ENCODE results near the gene GABRA1.

DNA sequence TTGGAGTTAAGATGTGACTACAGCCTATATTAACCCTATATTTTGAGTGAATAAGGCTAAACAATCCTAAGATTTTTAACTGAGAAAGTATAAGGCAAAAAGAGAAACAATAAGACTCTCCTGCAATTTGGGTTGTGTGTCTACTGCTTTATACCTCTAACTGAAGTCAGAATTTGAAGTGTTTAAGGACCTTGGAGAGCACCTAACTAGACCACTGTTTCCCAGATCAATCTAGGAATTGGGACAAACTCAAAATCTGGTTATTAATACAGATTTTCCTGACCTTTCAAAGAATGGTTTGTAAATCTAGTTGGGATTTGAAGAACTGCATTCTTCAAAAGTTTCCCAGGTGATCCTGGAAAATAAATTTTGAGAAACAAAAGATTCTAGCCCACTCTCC, 42.1 kb downstream of the GABRA1 start:
- TF ChIP-seq, protein P1, sequence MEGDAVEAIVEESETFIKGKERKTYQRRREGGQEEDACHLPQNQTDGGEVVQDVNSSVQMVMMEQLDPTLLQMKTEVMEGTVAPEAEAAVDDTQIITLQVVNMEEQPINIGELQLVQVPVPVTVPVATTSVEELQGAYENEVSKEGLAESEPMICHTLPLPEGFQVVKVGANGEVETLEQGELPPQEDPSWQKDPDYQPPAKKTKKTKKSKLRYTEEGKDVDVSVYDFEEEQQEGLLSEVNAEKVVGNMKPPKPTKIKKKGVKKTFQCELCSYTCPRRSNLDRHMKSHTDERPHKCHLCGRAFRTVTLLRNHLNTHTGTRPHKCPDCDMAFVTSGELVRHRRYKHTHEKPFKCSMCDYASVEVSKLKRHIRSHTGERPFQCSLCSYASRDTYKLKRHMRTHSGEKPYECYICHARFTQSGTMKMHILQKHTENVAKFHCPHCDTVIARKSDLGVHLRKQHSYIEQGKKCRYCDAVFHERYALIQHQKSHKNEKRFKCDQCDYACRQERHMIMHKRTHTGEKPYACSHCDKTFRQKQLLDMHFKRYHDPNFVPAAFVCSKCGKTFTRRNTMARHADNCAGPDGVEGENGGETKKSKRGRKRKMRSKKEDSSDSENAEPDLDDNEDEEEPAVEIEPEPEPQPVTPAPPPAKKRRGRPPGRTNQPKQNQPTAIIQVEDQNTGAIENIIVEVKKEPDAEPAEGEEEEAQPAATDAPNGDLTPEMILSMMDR (IDR thresholded peaks at IDR 0.05), result no peak
- TF ChIP-seq NFYB (CRISPR knock-in tag; conservative IDR thresholded peaks at IDR 0.05; ENCODE audit: low read depth) (no peak), MYBL2 (CRISPR knock-in tag; IDR thresholded peaks at IDR 0.05) (no peak), ELF4 (CRISPR knock-in tag; IDR thresholded peaks at IDR 0.05; ENCODE audit: low read depth) (no peak), JUN (CRISPR knock-in tag; IDR thresholded peaks at IDR 0.05) (no peak), SMAD3 (CRISPR knock-in tag; IDR thresholded peaks at IDR 0.05; ENCODE audit: borderline replicate concordance) (no peak), RELA (CRISPR knock-in tag; IDR thresholded peaks at IDR 0.05; ENCODE audit: borderline replicate concordance) (no peak)
- TF ChIP-seq, protein P2, sequence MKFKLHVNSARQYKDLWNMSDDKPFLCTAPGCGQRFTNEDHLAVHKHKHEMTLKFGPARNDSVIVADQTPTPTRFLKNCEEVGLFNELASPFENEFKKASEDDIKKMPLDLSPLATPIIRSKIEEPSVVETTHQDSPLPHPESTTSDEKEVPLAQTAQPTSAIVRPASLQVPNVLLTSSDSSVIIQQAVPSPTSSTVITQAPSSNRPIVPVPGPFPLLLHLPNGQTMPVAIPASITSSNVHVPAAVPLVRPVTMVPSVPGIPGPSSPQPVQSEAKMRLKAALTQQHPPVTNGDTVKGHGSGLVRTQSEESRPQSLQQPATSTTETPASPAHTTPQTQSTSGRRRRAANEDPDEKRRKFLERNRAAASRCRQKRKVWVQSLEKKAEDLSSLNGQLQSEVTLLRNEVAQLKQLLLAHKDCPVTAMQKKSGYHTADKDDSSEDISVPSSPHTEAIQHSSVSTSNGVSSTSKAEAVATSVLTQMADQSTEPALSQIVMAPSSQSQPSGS (CRISPR knock-in tag; IDR thresholded peaks at IDR 0.05; ENCODE audit: borderline replicate concordance, low read depth), result no peak
- TF ChIP-seq, protein P3, sequence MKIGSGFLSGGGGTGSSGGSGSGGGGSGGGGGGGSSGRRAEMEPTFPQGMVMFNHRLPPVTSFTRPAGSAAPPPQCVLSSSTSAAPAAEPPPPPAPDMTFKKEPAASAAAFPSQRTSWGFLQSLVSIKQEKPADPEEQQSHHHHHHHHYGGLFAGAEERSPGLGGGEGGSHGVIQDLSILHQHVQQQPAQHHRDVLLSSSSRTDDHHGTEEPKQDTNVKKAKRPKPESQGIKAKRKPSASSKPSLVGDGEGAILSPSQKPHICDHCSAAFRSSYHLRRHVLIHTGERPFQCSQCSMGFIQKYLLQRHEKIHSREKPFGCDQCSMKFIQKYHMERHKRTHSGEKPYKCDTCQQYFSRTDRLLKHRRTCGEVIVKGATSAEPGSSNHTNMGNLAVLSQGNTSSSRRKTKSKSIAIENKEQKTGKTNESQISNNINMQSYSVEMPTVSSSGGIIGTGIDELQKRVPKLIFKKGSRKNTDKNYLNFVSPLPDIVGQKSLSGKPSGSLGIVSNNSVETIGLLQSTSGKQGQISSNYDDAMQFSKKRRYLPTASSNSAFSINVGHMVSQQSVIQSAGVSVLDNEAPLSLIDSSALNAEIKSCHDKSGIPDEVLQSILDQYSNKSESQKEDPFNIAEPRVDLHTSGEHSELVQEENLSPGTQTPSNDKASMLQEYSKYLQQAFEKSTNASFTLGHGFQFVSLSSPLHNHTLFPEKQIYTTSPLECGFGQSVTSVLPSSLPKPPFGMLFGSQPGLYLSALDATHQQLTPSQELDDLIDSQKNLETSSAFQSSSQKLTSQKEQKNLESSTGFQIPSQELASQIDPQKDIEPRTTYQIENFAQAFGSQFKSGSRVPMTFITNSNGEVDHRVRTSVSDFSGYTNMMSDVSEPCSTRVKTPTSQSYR (CRISPR knock-in tag; IDR thresholded peaks at IDR 0.05), result no peak
- TF ChIP-seq, protein P4, sequence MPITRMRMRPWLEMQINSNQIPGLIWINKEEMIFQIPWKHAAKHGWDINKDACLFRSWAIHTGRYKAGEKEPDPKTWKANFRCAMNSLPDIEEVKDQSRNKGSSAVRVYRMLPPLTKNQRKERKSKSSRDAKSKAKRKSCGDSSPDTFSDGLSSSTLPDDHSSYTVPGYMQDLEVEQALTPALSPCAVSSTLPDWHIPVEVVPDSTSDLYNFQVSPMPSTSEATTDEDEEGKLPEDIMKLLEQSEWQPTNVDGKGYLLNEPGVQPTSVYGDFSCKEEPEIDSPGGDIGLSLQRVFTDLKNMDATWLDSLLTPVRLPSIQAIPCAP (CRISPR knock-in tag; IDR thresholded peaks at IDR 0.05), result no peak
- TF ChIP-seq, protein P5, sequence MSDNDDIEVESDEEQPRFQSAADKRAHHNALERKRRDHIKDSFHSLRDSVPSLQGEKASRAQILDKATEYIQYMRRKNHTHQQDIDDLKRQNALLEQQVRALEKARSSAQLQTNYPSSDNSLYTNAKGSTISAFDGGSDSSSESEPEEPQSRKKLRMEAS (CRISPR knock-in tag; IDR thresholded peaks at IDR 0.05), result no peak
- TF ChIP-seq, protein P6, sequence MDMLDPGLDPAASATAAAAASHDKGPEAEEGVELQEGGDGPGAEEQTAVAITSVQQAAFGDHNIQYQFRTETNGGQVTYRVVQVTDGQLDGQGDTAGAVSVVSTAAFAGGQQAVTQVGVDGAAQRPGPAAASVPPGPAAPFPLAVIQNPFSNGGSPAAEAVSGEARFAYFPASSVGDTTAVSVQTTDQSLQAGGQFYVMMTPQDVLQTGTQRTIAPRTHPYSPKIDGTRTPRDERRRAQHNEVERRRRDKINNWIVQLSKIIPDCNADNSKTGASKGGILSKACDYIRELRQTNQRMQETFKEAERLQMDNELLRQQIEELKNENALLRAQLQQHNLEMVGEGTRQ (CRISPR knock-in tag; IDR thresholded peaks at IDR 0.05), result no peak
- TF ChIP-seq, protein P7, sequence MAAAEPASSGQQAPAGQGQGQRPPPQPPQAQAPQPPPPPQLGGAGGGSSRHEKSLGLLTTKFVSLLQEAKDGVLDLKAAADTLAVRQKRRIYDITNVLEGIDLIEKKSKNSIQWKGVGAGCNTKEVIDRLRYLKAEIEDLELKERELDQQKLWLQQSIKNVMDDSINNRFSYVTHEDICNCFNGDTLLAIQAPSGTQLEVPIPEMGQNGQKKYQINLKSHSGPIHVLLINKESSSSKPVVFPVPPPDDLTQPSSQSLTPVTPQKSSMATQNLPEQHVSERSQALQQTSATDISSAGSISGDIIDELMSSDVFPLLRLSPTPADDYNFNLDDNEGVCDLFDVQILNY (CRISPR knock-in tag; IDR thresholded peaks at IDR 0.05), result no peak
